HUES48 (cell line): Measurements from ENCODE around the gene CLEC4F.

Experiments used
- H3K27ac ChIP-seq: one replicate; pipeline ENCODE4 v1.7.0; 2013; ENCODE audit warnings: low read depth, low read length, inconsistent platforms
- H3K27me3 ChIP-seq: 2 replicates; pipeline ENCODE4 v1.6.1; 2013; ENCODE audit warnings: mild to moderate bottlenecking, low read length; ENCODE audit not compliant: control insufficient read depth, insufficient read depth
- H3K36me3 ChIP-seq: 2 replicates; pipeline ENCODE4 v1.6.1; 2013; ENCODE audit warnings: low read length; ENCODE audit not compliant: control insufficient read depth, insufficient read depth
- H3K4me1 ChIP-seq: 2 replicates; pipeline ENCODE4 v1.6.1; 2013; ENCODE audit warnings: mild to moderate bottlenecking, low read length; ENCODE audit not compliant: control insufficient read depth, insufficient read depth
- H3K4me3 ChIP-seq: 2 replicates; pipeline ENCODE4 v1.5.1; 2013; ENCODE audit warnings: mild to moderate bottlenecking, low read depth, low read length
- H3K9ac ChIP-seq: 2 replicates; pipeline ENCODE4 v1.6.1; 2013; ENCODE audit warnings: mild to moderate bottlenecking, low read depth, low read length, moderate library complexity
- H3K9me3 ChIP-seq: 2 replicates; pipeline ENCODE4 v1.6.1; 2013; ENCODE audit warnings: low read length; ENCODE audit not compliant: control insufficient read depth, insufficient read depth

CLEC4F gene

GRCh38 chr2:70767699-70768589 is 52.5 kb downstream of the CLEC4F start, which contains the start of gene ADD2:
Gene ADD2, minus strand, starts transcription at chr2:70768200. Its CDS starts 61,792 bp downstream, at chr2:70706408.
- Histone ChIP-seq H3K4me3 (peak within 1 kb of the TSS; percentile 90), H3K27ac (peak within 1 kb of the TSS; percentile 93), H3K27me3 (0 out of 2 replicates have a peak, but pooled peaks cover 3% of the 10 kb centered on the region), H3K4me1 (peaks cover 32% of the 10 kb centered on the region), H3K9ac (peak within 1 kb of the TSS; percentile 89), H3K36me3 (peaks cover 2% of the 10 kb centered on the region; the same call in 1 of the 2 replicates), H3K9me3 (no peaks in the 10 kb centered on the region)

- peak overlapping the region; percentile 90 for H3K4me3 ChIP-seq
Observed at GRCh38 chr2:70767079-70767698, 53.2 kb downstream of the CLEC4F start.

DNA sequence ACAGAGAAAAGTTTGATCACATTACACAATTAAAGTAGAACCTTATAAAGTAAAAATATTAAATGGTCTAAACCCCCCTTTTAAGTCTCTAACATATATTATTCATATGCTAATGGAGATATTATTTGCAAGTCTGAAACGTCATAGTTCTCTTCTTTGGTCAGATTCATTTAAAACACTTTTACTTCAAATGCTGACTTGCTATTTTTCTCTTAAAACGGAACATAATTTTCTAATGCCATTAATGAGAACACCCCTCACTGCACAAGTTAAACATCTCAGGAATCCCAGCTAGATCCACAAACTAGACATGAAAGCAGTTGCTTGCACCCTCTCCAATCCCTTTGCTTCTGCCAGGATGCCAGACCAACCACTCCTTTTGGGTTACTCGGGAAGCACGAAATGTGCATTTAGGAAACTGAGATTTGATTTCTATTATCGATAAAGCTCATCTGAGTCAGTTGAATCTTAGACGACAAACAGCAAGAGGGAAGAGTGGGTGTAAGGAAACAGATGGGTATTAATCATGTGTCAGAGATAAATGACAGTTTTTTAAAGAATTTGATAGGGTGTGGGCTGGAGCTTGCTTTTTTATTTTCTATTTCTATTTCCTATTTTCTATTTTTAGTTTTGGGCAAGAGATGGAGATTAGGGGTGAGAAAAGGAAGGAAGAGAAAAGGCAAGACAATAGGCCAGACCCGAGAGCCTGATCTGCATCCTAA is 53.9 kb downstream of the CLEC4F start:
- Histone ChIP-seq H3K27ac (peak overlapping the region; percentile 93), H3K9ac (peak overlapping the region; percentile 89), H3K36me3 (peaks cover 2% of the 10 kb centered on the region; the same call in 1 of the 2 replicates), H3K4me3 (peak overlapping the region; percentile 90), H3K4me1 (peaks cover 32% of the 10 kb centered on the region), H3K27me3 (0 out of 2 replicates have a peak, but pooled peaks cover 3% of the 10 kb centered on the region), H3K9me3 (no peaks in the 10 kb centered on the region)

More at GRCh38 chr2:70767079-70767698, 53.2 kb downstream of the CLEC4F start:
- peaks cover 2% of the 10 kb centered on the region; the same call in 1 of the 2 replicates for H3K36me3 ChIP-seq
- peaks cover 32% of the 10 kb centered on the region for H3K4me1 ChIP-seq
- peak overlapping the region; percentile 93 for H3K27ac ChIP-seq
- H3K9ac ChIP-seq, result peak overlapping the region; percentile 89
- H3K27me3 ChIP-seq, result 0 out of 2 replicates have a peak, but pooled peaks cover 3% of the 10 kb centered on the region
- H3K9me3 ChIP-seq, result no peaks in the 10 kb centered on the region

- Histone ChIP-seq H3K9me3 (no peaks in the 10 kb centered on the region), H3K4me3 (peak overlapping the region; percentile 90), H3K4me1 (peaks cover 32% of the 10 kb centered on the region), H3K9ac (no peak overlapping the region), H3K27me3 (0 out of 2 replicates have a peak, but pooled peaks cover 3% of the 10 kb centered on the region), H3K27ac (no peak overlapping the region), H3K36me3 (peaks cover 2% of the 10 kb centered on the region; the same call in 1 of the 2 replicates)
Observed at GRCh38 chr2:70765507-70765906, 54.9 kb downstream of the CLEC4F start.

DNA sequence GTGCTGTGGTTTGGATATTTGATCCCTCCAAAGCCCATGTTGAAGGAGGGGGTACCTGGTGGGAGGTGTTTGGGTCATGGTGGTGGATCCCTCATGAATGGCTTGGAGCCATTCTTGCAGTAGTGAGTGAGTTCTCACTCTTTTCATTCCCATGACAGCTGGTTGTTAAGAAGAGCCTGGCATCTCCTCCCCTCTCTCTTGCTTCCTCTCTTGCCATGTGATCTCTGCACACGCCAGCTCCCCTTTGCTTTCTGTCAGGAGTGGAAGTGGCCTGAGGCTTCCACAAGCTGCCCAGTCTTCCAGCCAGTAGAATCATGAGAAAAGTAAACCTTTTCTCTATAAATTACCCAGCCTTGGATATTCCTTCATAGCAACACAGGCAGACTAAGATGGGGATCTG is 61.0 kb downstream of the CLEC4F start:
- no peaks in the 10 kb centered on the region for H3K27me3 ChIP-seq
- peaks cover 2% of the 10 kb centered on the region; the same call in 1 of the 2 replicates for H3K36me3 ChIP-seq

More for the DNA sequence above, 61.0 kb downstream of the CLEC4F start:
- Histone ChIP-seq H3K4me3 (no peak overlapping the region), H3K27ac (no peak overlapping the region), H3K4me1 (peaks cover 8% of the 10 kb centered on the region; the same call in 1 of the 2 replicates), H3K9ac (no peak overlapping the region), H3K9me3 (no peaks in the 10 kb centered on the region)
